HEK293 (cell line): ENCODE data around the gene SIGLEC15.

Experiments
- CTCF ChIA-PET: fragments of 350-600 bp; formaldehyde crosslinking; extraction: SDS; loops from one replicate; lab custom pipeline; 2021; ENCODE audit warnings: antibody characterized with exemption; lab: Yijun Ruan, JAX
- POLR2A ChIA-PET: fragments of 300-600 bp; formaldehyde crosslinking; extraction: SDS; loops from one replicate; lab custom pipeline; 2020; ENCODE audit warnings: antibody characterized with exemption, inconsistent platforms; lab: Yijun Ruan, JAX
- H3K27ac ChIP-seq: fragments of 200-500 bp; sonication (Bioruptor generic); 2 replicates; pipeline ENCODE4 v1.5.1; 2014; ENCODE audit warnings: low read depth, low read length, control low read depth, inconsistent platforms; ENCODE audit errors: extremely low read depth
- H3K36me3 ChIP-seq, 2 experiments: fragments of 200-500 bp in 1 of 2; sonication (Bioruptor generic) in 1 of 2; 1 replicate in 1 of 2; 2 replicates in 1 of 2; pipeline ENCODE4 v1.5.1; 2014 to 2017; ENCODE audit warnings: inconsistent platforms in 2 of 2, low read length in 2 of 2; ENCODE audit not compliant: control insufficient read depth in 2 of 2, insufficient read depth in 1 of 2
- H3K4me1 ChIP-seq: fragments of 200-500 bp; sonication (Bioruptor generic); 2 replicates; pipeline ENCODE4 v1.5.1; 2014; ENCODE audit warnings: mild to moderate bottlenecking, low read length, inconsistent platforms; ENCODE audit not compliant: control insufficient read depth, insufficient read depth
- H3K4me3 ChIP-seq: 2 replicates; pipeline ENCODE4 v1.5.1; 2011; ENCODE audit warnings: low read depth, mild to moderate bottlenecking, control low read depth, low read length, moderate library complexity
- H3K9me3 ChIP-seq: fragments of 200-500 bp; sonication (Bioruptor generic); 2 replicates; pipeline ENCODE4 v1.5.1; 2014; ENCODE audit warnings: low read depth, low read length, inconsistent platforms; ENCODE audit not compliant: control insufficient read depth, insufficient read depth
- BCL11B ChIP-seq: fragments of 450-650 bp; formaldehyde crosslinking; IDR thresholded peaks from 2 replicates; pipeline ENCODE4 v1.5.1; 2016; ENCODE audit warnings: low read depth, missing biosample characterization, missing genetic modification characterization
- CTCF ChIP-seq: fragments of 450-650 bp; formaldehyde crosslinking; IDR thresholded peaks from 2 replicates; pipeline ENCODE4 v1.5.1; 2016; ENCODE audit warnings: missing biosample characterization, missing genetic modification characterization
- OSR2 ChIP-seq: fragments of 450-650 bp; formaldehyde crosslinking; IDR thresholded peaks from 2 replicates; pipeline ENCODE4 v1.5.1; 2016; ENCODE audit warnings: missing biosample characterization, missing genetic modification characterization
- SCRT2 ChIP-seq: fragments of 450-650 bp; formaldehyde crosslinking; IDR thresholded peaks from 2 replicates; pipeline ENCODE4 v1.5.1; 2016; ENCODE audit warnings: missing biosample characterization, missing genetic modification characterization
- YY2 ChIP-seq: fragments of 450-650 bp; formaldehyde crosslinking; IDR thresholded peaks from 2 replicates; pipeline ENCODE4 v1.5.1; 2016; ENCODE audit warnings: missing biosample characterization, missing genetic modification characterization
- ZNF138 ChIP-seq: fragments of 450-650 bp; formaldehyde crosslinking; IDR thresholded peaks from 2 replicates; pipeline ENCODE4 v1.5.1; 2016; ENCODE audit warnings: missing biosample characterization, missing genetic modification characterization, borderline replicate concordance
- ZNF221 ChIP-seq: fragments of 450-650 bp; formaldehyde crosslinking; IDR thresholded peaks from 2 replicates; pipeline ENCODE4 v1.5.1; 2017; ENCODE audit warnings: missing biosample characterization, missing genetic modification characterization, borderline replicate concordance
- ZNF23 ChIP-seq: fragments of 450-650 bp; formaldehyde crosslinking; IDR thresholded peaks from 2 replicates; pipeline ENCODE4 v1.5.1; 2016; ENCODE audit warnings: missing biosample characterization, missing genetic modification characterization, borderline replicate concordance
- ZNF398 ChIP-seq: fragments of 450-650 bp; formaldehyde crosslinking; IDR thresholded peaks from 2 replicates; pipeline ENCODE4 v1.5.1; 2017; ENCODE audit warnings: missing biosample characterization, missing genetic modification characterization
- ZNF426 ChIP-seq: fragments of 450-650 bp; formaldehyde crosslinking; IDR thresholded peaks from 2 replicates; pipeline ENCODE4 v1.5.1; 2017; ENCODE audit warnings: missing biosample characterization, missing genetic modification characterization, mild to moderate bottlenecking, inconsistent platforms, moderate library complexity
- ZNF529 ChIP-seq: fragments of 450-650 bp; formaldehyde crosslinking; IDR thresholded peaks from 2 replicates; pipeline ENCODE4 v1.5.1; 2017; ENCODE audit warnings: missing genetic modification characterization, missing biosample characterization; ENCODE audit not compliant: insufficient replicate concordance
- TF ChIP-seq, protein P1 (sequence below): fragments of 450-650 bp; formaldehyde crosslinking; IDR thresholded peaks from 2 replicates; pipeline ENCODE4 v1.5.1; 2016; ENCODE audit warnings: missing biosample characterization, missing genetic modification characterization
- TF ChIP-seq, protein P2 (sequence below): fragments of 450-650 bp; formaldehyde crosslinking; IDR thresholded peaks from 2 replicates; pipeline ENCODE4 v1.5.1; 2016; ENCODE audit warnings: missing biosample characterization, missing genetic modification characterization
- TF ChIP-seq, protein P3 (sequence below): fragments of 450-650 bp; formaldehyde crosslinking; IDR thresholded peaks from 2 replicates; pipeline ENCODE4 v1.5.1; 2016; ENCODE audit warnings: missing biosample characterization, missing genetic modification characterization, low read depth

SIGLEC15 gene

DNA sequence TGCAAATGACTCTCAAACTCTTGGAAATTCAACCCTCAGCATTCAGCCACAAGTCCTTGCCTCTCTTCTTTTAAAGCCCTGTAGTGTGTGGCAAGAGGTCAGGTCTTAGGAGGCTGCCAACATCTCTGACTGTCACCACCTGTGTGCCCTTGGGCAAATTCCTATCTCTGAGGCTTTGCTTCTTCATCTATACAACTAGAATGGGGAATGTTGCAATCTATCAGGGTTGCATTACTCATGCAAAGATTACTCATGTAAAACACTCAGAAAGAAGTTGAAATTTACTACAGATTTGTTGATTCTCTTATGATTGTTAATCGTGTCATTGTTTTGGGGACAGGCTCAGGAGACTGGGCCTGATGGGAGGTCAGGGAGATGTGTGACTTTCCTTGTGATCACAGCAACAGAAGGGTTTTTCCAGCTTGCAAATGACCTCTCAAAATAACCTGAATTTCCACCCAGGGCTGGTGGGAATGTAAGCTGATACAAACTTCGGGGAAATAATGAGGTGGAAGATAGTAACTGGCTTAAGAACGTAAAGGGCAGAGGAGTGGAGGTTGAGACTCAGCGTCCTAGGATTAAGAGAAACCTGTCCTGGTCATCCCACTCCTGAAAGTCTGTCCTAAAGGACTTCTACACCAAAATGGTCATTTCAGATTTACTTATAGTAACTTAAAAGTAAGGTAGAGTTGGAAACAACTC, 32.1 kb upstream of the SIGLEC15 start:
- ChIA-PET CTCF (no interaction called here), POLR2A (no interaction called here)
- Histone ChIP-seq H3K4me3 (no peak overlapping the region), H3K36me3 (no peaks in the 10 kb centered on the region), H3K9me3 (no peaks in the 10 kb centered on the region), H3K4me1 (no peaks in the 10 kb centered on the region), H3K27ac (no peak overlapping the region)
- TF ChIP-seq BCL11B (tag by site-specific recombination) (no peak), ZNF221 (no peak), ZNF426 (tag by site-specific recombination) (no peak), OSR2 (tag by site-specific recombination) (no peak), CTCF (tag by site-specific recombination) (no peak), SCRT2 (tag by site-specific recombination) (no peak)

DNA sequence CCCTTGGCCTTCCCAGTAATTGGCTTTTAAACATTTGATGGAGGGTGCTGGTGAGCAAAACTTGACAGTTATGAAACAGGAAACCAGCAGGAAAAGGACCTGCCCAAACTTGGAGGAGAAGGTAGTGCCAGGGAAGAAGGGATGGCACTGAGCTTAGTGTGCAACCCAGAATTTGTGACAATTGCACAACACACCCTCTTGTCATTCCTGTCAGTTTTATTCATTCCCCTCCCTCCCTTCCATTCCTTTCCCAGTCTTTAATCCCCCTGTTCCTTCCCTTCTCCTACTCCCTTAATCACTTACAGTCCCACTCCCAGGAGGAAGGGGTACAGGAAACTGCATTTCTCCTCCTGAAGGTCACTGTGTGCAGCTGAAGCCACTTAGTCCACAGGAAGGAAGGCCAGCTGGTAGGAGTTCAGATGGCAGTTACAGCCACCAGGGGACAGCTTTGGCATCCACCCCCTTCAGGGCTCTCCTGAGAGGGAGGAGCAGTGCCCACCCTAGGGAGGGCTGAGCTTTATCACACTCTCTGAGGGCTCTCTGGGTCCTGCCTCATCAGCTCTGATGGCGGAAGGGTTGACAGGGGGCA, 24.0 kb upstream of the SIGLEC15 start:
- CTCF ChIA-PET: interaction anchor here (0.7 to 1.6 kb wide), 3 partner anchors 79 to 826 kb away, joined by 3 to 4 read pairs (median 4); no protein-coding TSS in a partner anchor

More for the DNA sequence above, 24.0 kb upstream of the SIGLEC15 start:
- no peaks in the 10 kb centered on the region for H3K36me3 ChIP-seq
- no peak overlapping the region for H3K27ac ChIP-seq
- POLR2A ChIA-PET: interaction anchor here (0.6 kb wide), 1 partner anchor 24 kb away, joined by 4 read pairs; the partner anchor contains the start of gene SIGLEC15
- H3K4me1 ChIP-seq: no peaks in the 10 kb centered on the region
- no peaks in the 10 kb centered on the region; the same call in 1 of the 2 replicates for H3K9me3 ChIP-seq
- TF ChIP-seq ZNF138 (tag by site-specific recombination): no peak
- TF ChIP-seq, protein P1, sequence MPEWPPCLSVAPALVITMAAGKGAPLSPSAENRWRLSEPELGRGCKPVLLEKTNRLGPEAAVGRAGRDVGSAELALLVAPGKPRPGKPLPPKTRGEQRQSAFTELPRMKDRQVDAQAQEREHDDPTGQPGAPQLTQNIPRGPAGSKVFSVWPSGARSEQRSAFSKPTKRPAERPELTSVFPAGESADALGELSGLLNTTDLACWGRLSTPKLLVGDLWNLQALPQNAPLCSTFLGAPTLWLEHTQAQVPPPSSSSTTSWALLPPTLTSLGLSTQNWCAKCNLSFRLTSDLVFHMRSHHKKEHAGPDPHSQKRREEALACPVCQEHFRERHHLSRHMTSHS: no peak
- TF ChIP-seq YY2: no peak
- TF ChIP-seq, protein P2, sequence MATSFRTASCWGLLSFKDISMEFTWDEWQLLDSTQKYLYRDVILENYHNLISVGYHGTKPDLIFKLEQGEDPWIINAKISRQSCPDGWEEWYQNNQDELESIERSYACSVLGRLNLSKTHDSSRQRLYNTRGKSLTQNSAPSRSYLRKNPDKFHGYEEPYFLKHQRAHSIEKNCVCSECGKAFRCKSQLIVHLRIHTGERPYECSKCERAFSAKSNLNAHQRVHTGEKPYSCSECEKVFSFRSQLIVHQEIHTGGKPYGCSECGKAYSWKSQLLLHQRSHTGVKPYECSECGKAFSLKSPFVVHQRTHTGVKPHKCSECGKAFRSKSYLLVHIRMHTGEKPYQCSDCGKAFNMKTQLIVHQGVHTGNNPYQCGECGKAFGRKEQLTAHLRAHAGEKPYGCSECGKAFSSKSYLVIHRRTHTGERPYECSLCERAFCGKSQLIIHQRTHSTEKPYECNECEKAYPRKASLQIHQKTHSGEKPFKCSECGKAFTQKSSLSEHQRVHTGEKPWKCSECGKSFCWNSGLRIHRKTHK: no peak
- no peak for TF ChIP-seq ZNF23 (tag by site-specific recombination)
- TF ChIP-seq ZNF529 (tag by site-specific recombination): no peak
- TF ChIP-seq, protein P3, sequence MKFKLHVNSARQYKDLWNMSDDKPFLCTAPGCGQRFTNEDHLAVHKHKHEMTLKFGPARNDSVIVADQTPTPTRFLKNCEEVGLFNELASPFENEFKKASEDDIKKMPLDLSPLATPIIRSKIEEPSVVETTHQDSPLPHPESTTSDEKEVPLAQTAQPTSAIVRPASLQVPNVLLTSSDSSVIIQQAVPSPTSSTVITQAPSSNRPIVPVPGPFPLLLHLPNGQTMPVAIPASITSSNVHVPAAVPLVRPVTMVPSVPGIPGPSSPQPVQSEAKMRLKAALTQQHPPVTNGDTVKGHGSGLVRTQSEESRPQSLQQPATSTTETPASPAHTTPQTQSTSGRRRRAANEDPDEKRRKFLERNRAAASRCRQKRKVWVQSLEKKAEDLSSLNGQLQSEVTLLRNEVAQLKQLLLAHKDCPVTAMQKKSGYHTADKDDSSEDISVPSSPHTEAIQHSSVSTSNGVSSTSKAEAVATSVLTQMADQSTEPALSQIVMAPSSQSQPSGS (tag by site-specific recombination): no peak
- no peak for TF ChIP-seq ZNF398
- H3K4me3 ChIP-seq: no peak overlapping the region
